ENCODE data around the gene TAF1C.

Gene TAF1C

DNA sequence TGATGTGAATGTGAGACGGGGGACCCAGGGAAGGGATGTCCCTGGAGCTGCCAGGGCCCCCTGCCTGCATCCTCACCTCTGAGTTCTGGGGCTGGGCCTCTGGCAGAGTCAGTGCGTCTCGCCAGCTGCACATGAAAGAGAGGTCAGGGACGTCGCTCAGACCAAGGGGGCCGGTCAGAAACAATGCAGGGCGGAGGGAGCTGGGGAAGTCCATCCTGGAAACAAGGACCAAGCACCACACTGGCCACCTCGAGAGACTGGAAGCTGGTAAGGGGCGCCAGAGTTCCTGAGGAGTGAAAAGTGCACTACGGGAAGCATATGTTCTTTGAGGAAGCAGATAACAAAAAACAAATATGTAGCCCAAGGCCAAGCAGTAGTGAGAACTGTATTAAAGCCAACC lies 2.1 kb downstream of the TAF1C start:
- no peaks in the 10 kb centered on the region; the same call in 1 of the 2 replicates for H3K4me1 ChIP-seq
- peaks cover 9% of the 10 kb centered on the region for H3K36me3 ChIP-seq (replicated peaks)
- no peak overlapping the region for H3K4me3 ChIP-seq
- DNase-seq (ENCODE audit: low spot score in 2 of 2) = no peak
- in situ Hi-C loops (cut with MboI; ENCODE audit: low sequenced_read_pairs) = loop anchor here (10.0 kb wide), 1 partner anchor 100 kb away; no protein-coding TSS in a partner anchor
- H3K9me3 ChIP-seq = no peaks in the 10 kb centered on the region
- H3K27me3 ChIP-seq (ENCODE audit: low read depth) = no peaks in the 10 kb centered on the region

DNA sequence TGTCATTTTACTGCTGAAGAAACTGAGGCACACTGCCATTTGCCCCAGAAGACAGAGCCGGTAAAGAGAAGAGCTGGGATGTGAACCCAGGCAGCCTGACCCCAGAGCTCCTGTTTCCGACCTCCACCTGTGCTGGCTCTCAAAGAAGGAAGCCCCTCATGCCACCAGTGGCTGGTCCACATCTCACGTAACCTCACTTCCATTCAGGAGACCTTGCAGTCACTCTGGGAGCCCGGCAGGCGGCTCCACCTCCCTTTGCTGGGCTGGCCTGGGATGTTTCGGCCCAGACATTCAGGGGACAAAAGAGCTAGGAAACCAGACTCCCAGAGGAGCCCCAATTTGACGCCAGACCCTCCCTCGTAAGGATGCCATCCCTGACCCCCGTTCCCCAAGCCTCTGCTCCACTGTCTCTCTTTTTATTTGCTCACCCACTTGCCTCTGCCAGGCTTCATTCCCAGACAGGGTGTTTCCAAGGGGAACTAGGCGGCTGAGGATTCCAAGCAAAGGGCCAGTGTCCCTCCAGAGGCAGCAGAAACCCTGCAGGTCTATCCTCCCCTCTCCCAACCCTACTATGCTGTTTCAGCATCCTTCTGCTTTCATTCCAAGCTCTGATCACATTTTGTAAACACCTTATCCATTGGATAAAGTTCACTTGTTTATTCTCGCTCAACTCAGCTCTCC lies 2.8 kb downstream of the TAF1C start:
- DNase-seq (ENCODE audit: low spot score in 2 of 2) = no peak
- Histone ChIP-seq H3K4me1 (no peaks in the 10 kb centered on the region; the same call in 1 of the 2 replicates), H3K36me3 (replicated peaks) (peaks cover 15% of the 10 kb centered on the region), H3K9me3 (no peaks in the 10 kb centered on the region), H3K4me3 (no peak overlapping the region), H3K27me3 (ENCODE audit: low read depth) (no peaks in the 10 kb centered on the region)
- in situ Hi-C loops (cut with MboI; ENCODE audit: low sequenced_read_pairs) = loop anchor here (10.0 kb wide), 1 partner anchor 99 kb away; no protein-coding TSS in a partner anchor

DNA sequence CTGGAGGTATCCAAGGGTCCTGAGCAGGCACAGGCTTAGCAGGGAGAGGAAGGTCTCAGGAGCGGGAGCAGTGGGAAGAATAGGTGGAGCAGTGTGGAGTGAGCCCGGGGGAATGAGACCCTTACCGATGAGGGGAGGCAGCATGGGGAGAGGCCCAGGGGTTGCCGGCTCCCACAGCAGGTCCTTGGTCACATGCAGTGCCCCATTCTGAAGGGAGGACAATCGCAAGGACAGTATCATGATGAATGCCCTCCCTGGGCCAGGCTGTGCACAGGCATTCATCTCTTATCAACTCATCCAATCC lies 3.3 kb downstream of the TAF1C start:
- Histone ChIP-seq H3K9me3 (no peaks in the 10 kb centered on the region), H3K4me1 (no peaks in the 10 kb centered on the region; the same call in 1 of the 2 replicates), H3K36me3 (replicated peaks) (peaks cover 16% of the 10 kb centered on the region), H3K4me3 (no peak overlapping the region), H3K27me3 (ENCODE audit: low read depth) (no peaks in the 10 kb centered on the region)
- DNase-seq (ENCODE audit: low spot score in 2 of 2) = no peak
- in situ Hi-C loops (cut with MboI; ENCODE audit: low sequenced_read_pairs) = loop anchor here (10.0 kb wide), 1 partner anchor 99 kb away; no protein-coding TSS in a partner anchor

DNA sequence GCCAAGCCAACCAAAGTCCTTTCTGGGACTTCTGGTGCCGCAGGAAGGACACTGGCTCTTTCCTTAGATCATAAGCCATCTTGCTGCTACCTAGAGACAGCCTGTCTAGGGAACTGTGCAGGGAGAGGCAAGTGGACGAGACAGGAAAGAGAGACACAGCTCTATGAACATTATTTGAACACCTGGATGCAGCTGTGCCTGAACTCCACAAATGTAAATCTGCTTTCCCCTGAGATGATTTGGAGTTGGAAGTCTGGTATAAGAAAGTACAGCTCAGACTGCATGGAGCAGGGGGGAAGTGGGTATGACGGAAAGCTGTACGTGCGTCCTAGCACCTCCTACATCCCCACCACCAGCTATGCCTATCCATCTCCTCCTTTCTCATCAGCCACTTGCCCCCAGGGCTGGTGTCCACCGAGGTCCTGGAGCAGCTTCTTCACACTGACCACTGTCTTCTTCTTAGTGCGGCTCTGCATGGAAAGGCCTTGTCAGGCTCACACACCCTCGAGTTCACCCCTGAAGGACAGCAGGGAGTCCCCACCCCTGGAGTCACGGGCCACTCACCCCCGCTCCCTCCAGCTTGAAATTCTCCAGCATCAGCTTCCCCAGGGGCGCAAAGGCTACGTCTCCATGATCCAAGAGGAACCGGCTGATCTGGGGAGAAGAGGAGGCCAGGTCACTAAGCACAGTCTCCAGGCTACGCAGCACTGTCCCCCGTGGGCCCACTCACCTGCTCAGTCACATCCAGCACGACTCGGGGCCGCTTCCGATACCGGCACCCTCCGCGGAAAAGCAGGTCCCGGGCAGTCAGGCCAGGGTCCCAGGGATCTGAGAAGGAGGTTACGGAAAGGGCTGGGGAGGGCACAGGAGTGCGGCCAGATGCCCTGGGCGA lies 3.9 kb downstream of the TAF1C start:
- Histone ChIP-seq H3K4me3 (no peak overlapping the region), H3K36me3 (replicated peaks) (peaks cover 22% of the 10 kb centered on the region), H3K4me1 (no peaks in the 10 kb centered on the region; the same call in 1 of the 2 replicates), H3K9me3 (no peaks in the 10 kb centered on the region), H3K27me3 (ENCODE audit: low read depth) (no peaks in the 10 kb centered on the region)
- in situ Hi-C loops (cut with MboI; ENCODE audit: low sequenced_read_pairs) = loop anchor here (10.0 kb wide), 1 partner anchor 98 kb away; no protein-coding TSS in a partner anchor
- no peak for DNase-seq (ENCODE audit: low spot score in 2 of 2)

DNA sequence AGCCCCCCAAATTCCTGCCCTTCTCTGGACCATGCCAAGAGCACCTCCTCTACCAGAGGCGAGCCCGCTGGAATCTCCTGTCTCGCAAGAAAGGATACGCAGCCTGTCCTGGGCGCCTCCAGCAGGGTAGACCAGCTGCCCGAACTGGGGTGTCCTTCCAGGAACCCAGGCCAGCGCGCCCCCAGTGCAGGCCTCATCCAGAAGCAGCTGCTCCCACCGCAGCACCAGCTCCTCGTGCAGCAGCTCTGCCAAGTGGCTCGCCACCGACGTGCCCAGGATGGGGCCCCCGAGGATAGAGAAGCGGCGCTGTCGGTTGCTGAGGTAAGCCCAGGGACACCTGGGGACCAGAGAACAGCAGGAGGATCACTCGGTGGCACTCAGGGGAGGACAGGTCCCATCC lies 4.8 kb downstream of the TAF1C start:
- in situ Hi-C loops (cut with MboI; ENCODE audit: low sequenced_read_pairs) = loop anchor here (10.0 kb wide), 1 partner anchor 97 kb away; no protein-coding TSS in a partner anchor
- no peaks in the 10 kb centered on the region for H3K9me3 ChIP-seq

DNA sequence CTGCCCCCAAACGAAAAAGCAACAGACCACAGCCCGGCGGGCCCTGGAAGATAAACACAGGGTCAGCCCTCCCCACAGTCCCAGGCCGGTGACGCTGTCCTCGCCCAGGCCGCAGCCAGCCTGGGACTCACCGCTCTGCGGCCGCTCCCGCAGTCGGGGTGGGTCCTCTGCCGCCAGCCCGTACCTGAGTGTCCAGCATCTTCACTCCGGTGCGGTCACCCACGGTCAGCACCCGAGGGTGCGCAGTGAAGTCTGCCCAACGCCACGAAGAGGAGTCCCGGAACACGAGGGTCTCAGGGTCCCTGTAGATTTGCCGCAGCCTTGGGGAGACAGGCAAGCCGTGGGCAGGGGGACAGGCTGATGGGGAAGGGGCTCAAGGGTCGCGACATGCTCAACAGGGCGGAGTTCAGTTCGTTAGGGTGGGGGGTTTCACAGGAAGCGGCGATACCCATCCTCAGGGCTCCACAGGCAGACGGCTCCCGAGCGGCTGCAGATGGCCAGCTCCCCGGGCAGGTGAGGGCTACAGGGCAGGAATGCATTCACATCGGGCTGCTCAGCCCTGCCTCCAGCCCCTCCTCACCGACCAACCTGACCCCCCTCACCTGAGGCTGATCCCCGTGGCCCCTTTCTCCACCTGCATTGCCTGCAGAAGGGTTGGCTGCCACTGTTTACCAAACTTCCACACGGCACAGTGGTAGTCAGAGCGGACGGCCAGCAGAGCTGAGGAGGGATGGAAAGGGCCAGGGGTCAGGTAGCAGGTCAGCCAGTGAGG lies 5.5 kb downstream of the TAF1C start:
- H3K9me3 ChIP-seq = no peaks in the 10 kb centered on the region
- H3K4me1 ChIP-seq = peaks cover 4% of the 10 kb centered on the region
- in situ Hi-C loops (cut with MboI; ENCODE audit: low sequenced_read_pairs) = loop anchor here (10.0 kb wide), 1 partner anchor 97 kb away; no protein-coding TSS in a partner anchor
- no peaks in the 10 kb centered on the region for H3K27me3 ChIP-seq (ENCODE audit: low read depth)
- peaks cover 27% of the 10 kb centered on the region for H3K36me3 ChIP-seq (replicated peaks)
- no peak for DNase-seq (ENCODE audit: low spot score in 2 of 2)
- no peak overlapping the region for H3K4me3 ChIP-seq

More for the DNA sequence above, 4.8 kb downstream of the TAF1C start:
- Histone ChIP-seq H3K4me3 (no peak overlapping the region), H3K4me1 (no peaks in the 10 kb centered on the region; the same call in 1 of the 2 replicates), H3K27me3 (ENCODE audit: low read depth) (no peaks in the 10 kb centered on the region), H3K36me3 (replicated peaks) (peaks cover 27% of the 10 kb centered on the region)
- no peak for DNase-seq (ENCODE audit: low spot score in 2 of 2)

DNA sequence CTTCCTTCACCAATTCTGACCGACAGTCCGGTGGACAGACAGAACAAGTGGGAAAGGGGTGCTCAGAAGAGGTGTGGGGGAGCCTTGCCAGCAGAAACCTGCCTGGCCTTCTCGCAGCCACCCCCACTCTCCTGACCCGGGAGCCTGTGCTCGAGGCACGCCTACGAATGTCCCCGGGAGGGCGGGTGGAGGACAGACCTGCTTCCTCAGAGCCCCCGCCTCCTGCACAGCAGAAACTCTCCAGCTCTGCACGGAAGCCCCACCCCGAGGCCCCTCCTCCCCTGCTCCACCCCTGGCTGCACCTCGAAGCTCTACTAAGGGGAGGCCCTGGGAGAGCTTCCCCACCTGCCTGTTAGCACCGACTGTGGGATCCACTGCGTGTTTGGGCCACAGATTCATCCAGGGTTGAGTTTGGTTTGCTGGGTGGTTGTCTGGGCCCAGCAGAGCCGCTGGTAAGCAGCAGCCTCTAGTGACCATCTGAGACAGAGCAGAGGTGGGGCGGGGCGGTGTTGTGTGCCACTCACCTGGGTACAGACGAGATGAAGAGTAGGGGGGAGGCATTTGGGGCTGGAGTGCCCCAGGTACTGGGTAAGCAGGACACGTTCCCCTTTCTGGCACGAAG lies 6.2 kb downstream of the TAF1C start:
- H3K9me3 ChIP-seq = no peaks in the 10 kb centered on the region
- no peak for DNase-seq (ENCODE audit: low spot score in 2 of 2)
- no peak overlapping the region for H3K4me3 ChIP-seq
- H3K4me1 ChIP-seq = peaks cover 4% of the 10 kb centered on the region; the same call in 1 of the 2 replicates
- in situ Hi-C loops (cut with MboI; ENCODE audit: low sequenced_read_pairs) = loop anchor here (10.0 kb wide), 1 partner anchor 96 kb away; no protein-coding TSS in a partner anchor
- peaks cover 27% of the 10 kb centered on the region for H3K36me3 ChIP-seq (replicated peaks)
- H3K27me3 ChIP-seq (ENCODE audit: low read depth) = no peaks in the 10 kb centered on the region

DNA sequence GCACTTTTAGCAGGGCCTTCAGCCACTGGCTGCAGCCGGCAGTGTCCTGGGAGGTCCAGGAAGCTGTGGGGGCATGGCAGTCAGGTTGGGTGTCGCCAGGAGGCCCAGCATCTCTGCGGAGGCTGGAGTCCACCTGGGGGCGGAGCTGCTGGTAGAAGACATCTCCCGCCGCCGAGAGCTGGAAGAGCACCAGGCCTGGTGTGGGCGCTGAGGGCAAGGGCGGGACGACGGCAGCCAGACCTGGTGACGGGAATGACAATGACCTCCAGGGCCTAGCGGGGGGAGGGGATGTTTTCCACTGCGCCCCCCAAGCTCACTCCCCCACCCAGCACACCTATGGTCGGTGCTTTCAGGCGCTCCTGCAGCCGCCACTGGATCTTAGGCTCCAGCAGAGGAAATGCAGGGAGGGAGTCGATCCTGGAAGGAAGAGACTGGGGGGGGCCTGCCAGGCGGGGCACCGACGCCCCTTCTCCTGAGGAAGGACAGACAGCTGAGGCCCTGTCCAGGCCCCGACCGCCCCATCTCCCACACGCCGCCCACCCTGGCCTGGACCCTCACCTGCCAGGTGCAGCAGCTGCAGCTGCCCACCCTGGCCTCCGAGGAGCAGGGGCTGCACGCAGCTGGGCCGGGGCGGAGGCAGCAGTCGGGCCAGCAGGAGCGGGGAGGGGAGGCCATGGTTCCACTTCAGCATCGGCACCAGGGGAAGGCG lies 7.1 kb downstream of the TAF1C start:
- in situ Hi-C loops (cut with MboI; ENCODE audit: low sequenced_read_pairs) = loop anchor here (10.0 kb wide), 1 partner anchor 95 kb away; no protein-coding TSS in a partner anchor
- Histone ChIP-seq H3K4me1 (peaks cover 4% of the 10 kb centered on the region; the same call in 1 of the 2 replicates), H3K36me3 (replicated peaks) (peaks cover 27% of the 10 kb centered on the region), H3K9me3 (no peaks in the 10 kb centered on the region), H3K27me3 (ENCODE audit: low read depth) (no peaks in the 10 kb centered on the region), H3K4me3 (no peak overlapping the region)
- no peak for DNase-seq (ENCODE audit: low spot score in 2 of 2)

DNA sequence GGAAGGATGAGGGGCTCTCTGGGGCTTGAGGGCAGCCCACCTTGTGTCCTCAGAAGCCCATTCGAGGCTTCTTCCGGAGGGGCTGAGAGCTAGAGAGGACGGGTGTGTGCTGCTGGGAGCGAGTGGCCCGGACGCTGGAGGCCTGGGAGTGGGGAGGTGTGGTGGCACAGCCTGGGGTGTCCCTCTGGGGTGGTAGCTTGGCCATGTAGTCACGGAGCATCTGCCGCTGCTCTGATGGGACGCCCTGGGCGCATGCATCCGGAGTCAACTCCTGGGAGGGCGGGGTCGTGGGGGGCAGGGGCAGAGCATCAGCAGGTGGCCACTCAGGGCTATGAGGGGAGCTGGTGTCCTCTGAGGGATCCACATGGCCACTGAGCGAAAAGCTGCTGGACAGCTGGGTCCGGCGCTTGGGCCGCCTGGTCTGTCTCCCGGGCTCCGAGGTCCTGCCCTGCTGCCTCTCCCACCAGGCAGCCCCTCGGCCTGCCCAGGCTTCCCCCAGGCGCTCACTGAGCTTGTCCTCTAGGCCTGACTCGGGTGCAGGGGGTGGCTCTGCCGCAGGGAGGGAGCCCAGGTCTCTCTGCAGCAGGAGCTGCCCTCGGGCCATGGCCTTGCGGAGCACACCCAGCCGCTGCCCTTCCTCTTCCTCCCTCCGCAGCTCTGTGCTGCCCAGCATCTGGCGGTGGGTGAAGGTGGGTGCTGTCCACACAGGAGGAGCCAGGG lies 7.8 kb downstream of the TAF1C start:
- Histone ChIP-seq H3K4me1 (peaks cover 4% of the 10 kb centered on the region; the same call in 1 of the 2 replicates), H3K36me3 (replicated peaks) (peaks cover 23% of the 10 kb centered on the region), H3K27me3 (ENCODE audit: low read depth) (no peaks in the 10 kb centered on the region), H3K9me3 (no peaks in the 10 kb centered on the region), H3K4me3 (no peak overlapping the region)
- in situ Hi-C loops (cut with MboI; ENCODE audit: low sequenced_read_pairs) = no loop called here
- no peak for DNase-seq (ENCODE audit: low spot score in 2 of 2)

DNA sequence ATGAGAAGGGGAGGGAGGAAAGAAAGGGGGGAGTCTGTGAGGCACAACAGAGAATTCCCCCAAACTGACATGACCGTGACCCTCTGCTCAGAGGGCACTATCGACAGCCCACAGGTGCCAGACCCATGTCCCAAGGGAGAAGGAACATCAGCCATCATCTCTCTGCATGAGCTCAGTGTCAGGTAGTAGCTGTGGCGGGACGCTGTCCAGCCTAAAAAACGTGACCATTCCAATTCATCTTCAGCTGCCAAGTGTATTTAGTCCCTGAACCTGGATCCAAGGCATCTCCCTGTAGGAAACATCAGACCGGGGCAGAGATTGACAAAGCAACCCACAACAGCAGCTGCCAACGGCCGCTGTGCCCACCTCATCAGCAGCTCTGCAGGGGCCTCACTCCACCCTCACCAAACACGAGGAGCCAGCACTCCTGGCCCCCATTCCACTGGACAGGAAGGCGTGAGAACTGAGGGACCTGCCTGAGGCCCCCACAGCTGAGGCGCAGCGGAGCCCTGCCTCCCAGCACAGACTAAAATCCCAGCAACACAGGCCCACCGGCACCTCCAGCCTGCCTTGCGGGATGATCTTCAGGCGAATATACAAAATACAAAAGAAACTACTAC lies 8.6 kb downstream of the TAF1C start:
- in situ Hi-C loops (cut with MboI; ENCODE audit: low sequenced_read_pairs) = no loop called here
- H3K27me3 ChIP-seq (ENCODE audit: low read depth) = no peaks in the 10 kb centered on the region
- no peaks in the 10 kb centered on the region for H3K9me3 ChIP-seq
- no peak for DNase-seq (ENCODE audit: low spot score in 2 of 2)
- H3K36me3 ChIP-seq (replicated peaks) = peaks cover 23% of the 10 kb centered on the region
- H3K4me3 ChIP-seq = no peak overlapping the region
- H3K4me1 ChIP-seq = peaks cover 4% of the 10 kb centered on the region; the same call in 1 of the 2 replicates

DNA sequence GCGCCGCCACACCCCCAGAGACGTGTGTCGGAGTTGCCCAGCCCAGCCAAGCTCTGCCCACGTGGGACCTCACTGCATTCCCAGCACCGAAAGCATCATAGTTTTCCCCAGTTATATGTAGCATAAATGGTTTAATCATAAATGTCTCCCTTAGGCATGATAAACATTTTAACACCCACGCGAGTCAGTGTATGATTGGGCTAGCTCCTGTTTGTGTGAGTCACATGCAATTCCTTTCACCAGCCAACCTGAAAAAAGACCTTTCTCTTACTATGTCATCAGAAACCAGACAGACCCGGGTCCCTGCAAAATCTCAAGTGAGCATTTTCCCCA lies 9.2 kb downstream of the TAF1C start:
- Histone ChIP-seq H3K4me3 (no peak overlapping the region), H3K27me3 (ENCODE audit: low read depth) (no peaks in the 10 kb centered on the region), H3K36me3 (replicated peaks) (peaks cover 23% of the 10 kb centered on the region), H3K4me1 (peaks cover 4% of the 10 kb centered on the region; the same call in 1 of the 2 replicates), H3K9me3 (no peaks in the 10 kb centered on the region)
- in situ Hi-C loops (cut with MboI; ENCODE audit: low sequenced_read_pairs) = no loop called here
- no peak for DNase-seq (ENCODE audit: low spot score in 2 of 2)

Data from HAP-1 (cell line).